Natural killer cell (primary cell): ENCODE measurements around the gene SOX15. TPM values are rescaled to one million over a fixed set of nuclear protein-coding genes. Genes with fewer than 3 reads are reported as not detected.

ENCODE experiments used
- ATAC-seq, 3 donors: fragments of 150-1000 bp in 2 of 3; fragments of 200-7000 bp in 1 of 3; cut with Tn5 transposase; 1 replicate in 1 of 3; 2 replicates in 2 of 3; pipeline ENCODE4 v1.10.0; 2021; ENCODE audit warnings: mild to moderate bottlenecking in 2 of 3, moderate library complexity in 2 of 3
- DNase-seq, 2 donors: peaks; one replicate each; pipeline versions ENCODE4 v3.0.0 to v3.0.0-alpha.2; 2013 to 2021; ENCODE audit warnings: mixed read lengths in 1 of 2
- H3K27ac ChIP-seq: one replicate; pipeline ENCODE4 v1.5.1; 2013; ENCODE audit warnings: mild to moderate bottlenecking, low read length
- H3K27me3 ChIP-seq: one replicate; pipeline ENCODE4 v1.6.1; 2013; ENCODE audit warnings: low read length; ENCODE audit not compliant: control insufficient read depth, insufficient read depth
- H3K36me3 ChIP-seq: one replicate; pipeline ENCODE4 v1.6.1; 2013; ENCODE audit warnings: low read length; ENCODE audit not compliant: control insufficient read depth, insufficient read depth
- H3K4me1 ChIP-seq: one replicate; pipeline ENCODE4 v1.6.1; 2013; ENCODE audit warnings: low read length; ENCODE audit not compliant: control insufficient read depth, insufficient read depth
- H3K4me3 ChIP-seq: one replicate; pipeline ENCODE4 v1.5.1; 2013; ENCODE audit warnings: low read length
- H3K9me3 ChIP-seq: one replicate; pipeline ENCODE4 v1.6.1; 2013; ENCODE audit warnings: low read length; ENCODE audit not compliant: control insufficient read depth, insufficient read depth
- H3K27ac Mint-ChIP-seq, 2 donors: one replicate each; pipeline ENCODE4 v1.8.0; 2022; ENCODE audit warnings: mild to moderate bottlenecking in 2 of 2, mixed read lengths in 2 of 2, moderate library complexity in 1 of 2
- H3K27me3 Mint-ChIP-seq, 2 donors: one replicate each; pipeline ENCODE4 v1.8.0; 2022; ENCODE audit warnings: low read depth in 2 of 2, mixed read lengths in 2 of 2
- H3K36me3 Mint-ChIP-seq: one replicate; pipeline ENCODE4 v1.8.0; 2022; ENCODE audit warnings: mixed read lengths
- H3K4me1 Mint-ChIP-seq, 2 donors: one replicate each; pipeline ENCODE4 v1.8.0; 2022; ENCODE audit warnings: mixed read lengths in 2 of 2
- H3K4me3 Mint-ChIP-seq: one replicate; pipeline ENCODE4 v1.8.0; 2022; ENCODE audit warnings: mild to moderate bottlenecking, moderate library complexity, mixed read lengths
- H3K9me3 Mint-ChIP-seq, 2 donors: one replicate each; pipeline ENCODE4 v1.8.0; 2022; ENCODE audit warnings: mixed read lengths in 2 of 2
- CTCF ChIP-seq: fragments of 200-600 bp; IDR thresholded peaks from one replicate; pipeline ENCODE4 v1.8.0; 2022; ENCODE audit warnings: antibody characterized with exemption
- WGBS: methylation state at CpG from one replicate; pipeline ENCODE4 v1.1.7; 2013; ENCODE audit warnings: missing lambda C conversion rate; ENCODE audit not compliant: insufficient coverage; 5-methylcytosine and 5-hydroxymethylcytosine counted together
- intact Hi-C: fragments of 100-400 bp; cut with micrococcal nuclease; formaldehyde crosslinking; loops from one replicate; pipeline ENCODE4 v1.14.2; 2022
- total RNA-seq, 4 donors: library from RNA; stranded (reverse); fragments of 120-200 nt in 1 of 4; gene quantifications; one replicate each; pipeline versions ENCODE4 v1.2.3 to v1.2.4, GENCODE V29; 2013 to 2022

The SOX15 gene
- total RNA-seq, 3 donors from 2014 or later (not counting 1 experiment from before 2014, with no cell fraction given): 0.27 TPM; not detected in 2

- no peak for TF ChIP-seq CTCF
- H3K27ac ChIP-seq: no peak overlapping the region
- DNase-seq (no peak), ATAC-seq (no peak)
- peaks cover 68% of the 10 kb centered on the region for H3K4me1 ChIP-seq
- peaks cover 49% of the 10 kb centered on the region for H3K36me3 ChIP-seq
- no peak overlapping the region for H3K4me3 ChIP-seq
- Mint-ChIP-seq H3K9me3 (no peaks in the 10 kb centered on the region), H3K36me3 (peaks cover 15% of the 10 kb centered on the region), H3K4me1 (peaks cover 55 to 66% of the 10 kb centered on the region in 2 donors), H3K4me3 (no peak overlapping the region), H3K27ac (peak overlapping the region; percentile 93 to 98), H3K27me3 (no peaks in the 10 kb centered on the region)
- no peaks in the 10 kb centered on the region for H3K9me3 ChIP-seq
- WGBS: 92% methylated on average over 17 of the region's 17 CpGs
- H3K27me3 ChIP-seq: no peaks in the 10 kb centered on the region
- intact Hi-C loops: no loop called here
Observed at GRCh38 chr17:7577327-7578199, 12.3 kb downstream of the SOX15 start.

- intact Hi-C loops: no loop called here
- H3K36me3 ChIP-seq: peaks cover 49% of the 10 kb centered on the region
Observed at GRCh38 chr17:7576432-7576937, 13.4 kb downstream of the SOX15 start.

GRCh38 chr17:7575959-7576358 lies 13.9 kb downstream of the SOX15 start:
- Histone ChIP-seq H3K27ac (no peak overlapping the region), H3K27me3 (no peaks in the 10 kb centered on the region), H3K9me3 (no peaks in the 10 kb centered on the region), H3K4me3 (no peak overlapping the region), H3K36me3 (peaks cover 50% of the 10 kb centered on the region), H3K4me1 (peaks cover 61% of the 10 kb centered on the region)
- H3K9me3 Mint-ChIP-seq: no peaks in the 10 kb centered on the region
- DNase-seq: no peak
- peaks cover 61 to 70% of the 10 kb centered on the region in 2 donors for H3K4me1 Mint-ChIP-seq
- peak overlapping the region; percentile 98 to 100 for H3K27ac Mint-ChIP-seq
- intact Hi-C loops: no loop called here
- ATAC-seq: no peak
- 82% methylated on average over 7 of the region's 7 CpGs for WGBS
- no peaks in the 10 kb centered on the region for H3K27me3 Mint-ChIP-seq
- H3K36me3 Mint-ChIP-seq: peaks cover 15% of the 10 kb centered on the region
- peak overlapping the region; percentile 21 for H3K4me3 Mint-ChIP-seq
- TF ChIP-seq CTCF: no peak

More at GRCh38 chr17:7576432-7576937, 13.4 kb downstream of the SOX15 start:
- no peak overlapping the region for H3K27ac ChIP-seq
- H3K27me3 ChIP-seq: no peaks in the 10 kb centered on the region
- peaks cover 15% of the 10 kb centered on the region for H3K36me3 Mint-ChIP-seq
- peak overlapping the region; percentile 93 to 98 for H3K27ac Mint-ChIP-seq
- H3K4me3 ChIP-seq: no peak overlapping the region
- peak overlapping the region; percentile 21 for H3K4me3 Mint-ChIP-seq
- DNase-seq (peak in 1 of 2 donors; percentile 21), ATAC-seq (no peak)
- 89% methylated on average over 14 of the region's 14 CpGs for WGBS
- H3K9me3 Mint-ChIP-seq: no peaks in the 10 kb centered on the region
- TF ChIP-seq CTCF: no peak
- H3K4me1 Mint-ChIP-seq: peaks cover 60 to 69% of the 10 kb centered on the region in 2 donors
- no peaks in the 10 kb centered on the region for H3K27me3 Mint-ChIP-seq
- no peaks in the 10 kb centered on the region for H3K9me3 ChIP-seq
- peaks cover 66% of the 10 kb centered on the region for H3K4me1 ChIP-seq
